GM23248 (cell line): ENCODE measurements around the gene HS6ST1.

Experiments
- EZH2 ChIP-seq: fragments of 200-600 bp; sonication (generic); IDR thresholded peaks from 2 replicates; pipeline ENCODE4 v1.6.1; 2018; ENCODE audit warnings: antibody characterized with exemption, mild to moderate bottlenecking; ENCODE audit not compliant: insufficient read depth, poor library complexity, severe bottlenecking
- EZH2phosphoT487 ChIP-seq: fragments of 200-600 bp; sonication (generic); IDR thresholded peaks from 2 replicates; pipeline ENCODE4 v1.6.1; 2018; ENCODE audit warnings: antibody characterized with exemption, moderate library complexity, mild to moderate bottlenecking, low read depth; ENCODE audit not compliant: insufficient read depth

GRCh38 chr2:128291844-128292598 is 26.6 kb downstream of the HS6ST1 start:
- TF ChIP-seq EZH2 (no peak), EZH2phosphoT487 (no peak)
